ENCODE data around the gene CEP72.

GRCh38 chr5:619444-619843, 7.3 kb downstream of the CEP72 start:
- TF ChIP-seq CTCF (IDR thresholded peaks at IDR 0.05) (no peak), POLR2AphosphoS5 (IDR thresholded peaks at IDR 0.05) (no peak), POLR2A (IDR thresholded peaks at IDR 0.05) (no peak)

Data from breast epithelium (tissue), 3 donors.